HG03139 (cell line): ENCODE data around the gene ARMH1.
"Not testable (repeated sequence)": the region's sequence is repeated elsewhere in the genome, so short reads cannot be mapped to it uniquely, and the experiment has no call there.

ENCODE experiments used
- ATAC-seq: cut with Tn5 transposase; IDR thresholded peaks from one replicate; pipeline ENCODE4 v1.9.1; 2021; ENCODE audit not compliant: unreplicated experiment

Gene ARMH1

GRCh38 chr1:44664730-44665370 is 9.7 kb upstream of the ARMH1 start:
- ATAC-seq, result no peak

DNA sequence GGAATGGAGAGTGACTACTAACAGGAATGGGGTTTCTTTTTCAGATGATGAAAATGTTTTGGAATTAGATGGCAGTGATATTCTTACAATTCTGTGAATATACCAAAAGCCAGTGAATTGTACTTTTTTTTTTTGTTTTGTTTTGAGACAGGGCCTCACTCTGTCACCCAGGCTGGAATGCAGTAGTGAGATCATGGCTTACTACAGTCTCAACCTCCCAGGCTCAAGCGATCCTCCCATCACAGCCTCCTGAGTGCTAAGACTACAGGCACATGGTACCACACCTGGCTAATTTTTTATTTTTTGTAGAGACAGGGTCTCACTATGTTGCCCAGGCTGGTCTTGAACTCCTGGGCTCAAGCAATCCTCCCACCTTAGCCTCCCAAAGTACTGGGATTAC is 7.8 kb upstream of the ARMH1 start:
- not testable (repeated sequence) for ATAC-seq

DNA sequence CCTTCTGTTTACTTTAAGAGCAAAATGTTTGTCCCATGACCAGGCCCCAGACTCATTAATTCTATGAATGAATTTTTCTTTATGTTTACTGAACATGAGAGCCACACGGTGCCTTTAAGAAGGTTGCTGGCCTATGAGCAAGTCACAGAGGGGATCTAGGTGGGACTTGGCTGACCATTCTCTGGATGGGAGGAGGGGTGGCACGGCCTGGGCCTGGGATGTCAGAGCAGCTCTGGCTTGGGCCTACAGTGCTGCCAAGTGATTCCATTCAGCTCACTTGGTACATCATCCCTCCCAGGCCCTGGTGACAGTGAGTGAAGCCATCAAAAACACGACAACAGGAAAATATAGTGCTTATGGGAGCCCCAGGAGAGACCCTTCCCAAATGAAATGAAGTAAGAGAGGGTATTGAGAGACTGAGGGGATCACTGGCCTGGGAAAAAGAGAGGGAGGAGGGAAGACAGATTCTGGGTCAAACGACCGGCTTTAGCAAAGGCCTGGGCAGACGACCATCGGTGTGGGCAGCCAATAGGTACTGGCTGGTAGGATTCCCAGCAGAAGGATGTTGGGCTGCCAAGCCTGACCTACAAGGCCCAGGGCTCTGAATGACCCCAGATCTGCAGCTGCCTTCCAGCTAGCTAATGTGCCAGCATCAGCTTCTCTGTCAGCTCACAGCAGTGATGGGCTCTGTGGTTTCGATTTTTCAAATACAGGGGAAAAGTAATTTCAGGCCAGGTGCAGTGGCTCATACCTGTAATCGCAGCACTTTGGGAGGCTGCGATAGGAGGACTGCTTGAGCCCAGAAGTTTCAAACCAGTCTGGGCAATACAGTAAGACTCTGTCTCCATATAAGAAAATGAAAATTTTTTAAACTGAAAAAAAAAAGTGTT is 3.5 kb upstream of the ARMH1 start:
- no peak for ATAC-seq

- no peak for ATAC-seq
Measured at GRCh38 chr1:44672254-44672955, 2.1 kb upstream of the ARMH1 start.

GRCh38 chr1:44672961-44673674 is 1.4 kb upstream of the ARMH1 start:
- no peak for ATAC-seq

DNA sequence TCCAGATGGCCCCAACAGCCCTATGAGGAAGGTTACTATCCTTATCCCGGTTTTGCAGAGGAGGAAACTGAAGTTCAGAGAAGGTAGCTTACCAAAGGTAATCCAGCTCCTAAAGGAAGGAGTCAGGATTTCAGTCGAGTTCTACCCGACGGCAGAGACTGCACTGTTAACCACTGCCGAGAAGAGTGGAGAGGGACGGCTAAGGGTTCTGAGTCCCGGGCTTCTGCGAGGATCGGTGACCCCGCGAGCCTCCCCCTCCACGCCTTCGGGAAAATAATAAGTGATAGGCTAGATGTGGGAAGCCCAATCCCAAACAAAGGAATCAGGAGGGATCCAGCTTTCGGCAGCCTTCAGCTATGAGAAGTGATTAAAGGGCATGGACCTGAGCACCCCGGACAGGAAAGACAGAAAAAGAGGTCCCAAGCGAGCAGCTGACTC is 820 bp upstream of the ARMH1 start:
- ATAC-seq, result no peak

DNA sequence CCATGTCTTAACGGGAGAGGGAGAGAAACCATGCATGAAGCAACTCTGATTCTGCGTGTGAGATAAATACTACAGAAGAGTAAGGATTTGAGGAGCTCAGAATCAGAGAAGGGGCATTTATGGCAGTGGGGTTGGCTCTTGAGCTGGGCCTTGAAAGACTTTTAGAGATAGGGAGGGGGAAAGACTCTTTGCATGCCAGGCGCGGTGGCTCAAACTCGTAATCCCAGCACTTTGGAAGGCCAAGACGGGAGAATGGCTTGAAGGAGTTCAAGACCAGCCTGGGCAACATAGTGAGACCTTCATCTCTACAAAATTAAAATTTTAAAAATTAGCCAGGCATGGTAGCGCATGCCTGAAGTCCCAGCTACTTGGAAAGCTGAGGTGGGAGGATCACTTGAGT is 672 bp downstream of the ARMH1 start:
- ATAC-seq, result no peak

DNA sequence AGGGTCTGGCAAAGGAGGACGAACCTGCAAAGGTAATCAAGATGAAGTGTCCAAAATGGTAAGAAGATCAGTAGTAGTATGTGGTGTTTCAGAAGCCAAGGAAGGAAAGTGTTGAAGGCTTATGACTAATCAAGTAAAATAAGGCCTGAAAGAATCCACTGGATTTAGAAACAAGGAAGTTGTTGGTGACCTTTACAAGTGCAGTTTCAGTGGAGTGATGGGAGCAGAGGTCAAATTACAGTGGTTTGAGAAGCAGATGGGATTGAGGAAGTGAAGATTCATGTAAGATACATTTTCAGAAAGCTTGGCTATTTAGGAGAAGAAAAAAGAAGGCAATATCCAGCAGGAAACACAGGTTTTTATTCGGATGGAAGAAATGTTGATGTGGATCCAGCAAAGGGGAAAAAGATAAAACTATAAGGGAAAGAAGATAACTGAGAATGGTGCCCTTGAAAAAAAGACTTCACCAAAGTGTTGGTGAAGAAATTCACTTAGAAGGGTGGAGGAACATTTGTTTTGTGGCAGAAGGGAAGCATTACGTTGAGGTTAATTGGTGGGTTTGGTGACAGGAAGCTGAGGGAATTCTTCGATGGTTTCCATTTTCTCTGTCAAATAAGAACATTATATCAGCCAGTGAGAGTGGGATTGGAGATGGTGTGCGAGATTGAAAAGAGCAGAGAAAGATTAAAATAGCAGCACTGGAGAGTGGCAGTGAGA is 2.1 kb downstream of the ARMH1 start:
- ATAC-seq, result no peak

GRCh38 chr1:44677201-44677766 is 2.8 kb downstream of the ARMH1 start:
- no peak for ATAC-seq

DNA sequence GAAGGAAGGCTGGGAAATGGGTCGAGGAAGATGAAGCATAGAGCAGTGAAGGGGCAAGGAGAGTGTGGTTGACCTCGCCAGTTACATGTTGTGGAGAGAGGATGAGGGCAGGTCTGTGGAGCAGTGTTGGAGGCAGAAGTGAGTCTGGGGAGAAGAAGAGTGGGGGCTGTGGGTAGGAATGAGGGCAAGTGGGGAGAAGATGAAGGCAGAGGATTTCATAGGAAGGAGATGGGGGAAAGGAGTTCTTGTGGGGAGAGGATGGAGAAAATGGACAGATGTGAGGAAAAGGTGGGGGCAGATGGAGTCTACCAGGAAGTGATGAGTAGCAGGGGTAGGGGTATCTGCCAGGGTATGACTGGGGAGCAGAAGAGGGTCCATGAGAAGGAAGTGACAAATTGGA is 3.6 kb downstream of the ARMH1 start:
- no peak for ATAC-seq

GRCh38 chr1:44678626-44679025 is 4.1 kb downstream of the ARMH1 start:
- no peak for ATAC-seq

GRCh38 chr1:44679468-44679867 is 5.0 kb downstream of the ARMH1 start:
- ATAC-seq, result no peak

DNA sequence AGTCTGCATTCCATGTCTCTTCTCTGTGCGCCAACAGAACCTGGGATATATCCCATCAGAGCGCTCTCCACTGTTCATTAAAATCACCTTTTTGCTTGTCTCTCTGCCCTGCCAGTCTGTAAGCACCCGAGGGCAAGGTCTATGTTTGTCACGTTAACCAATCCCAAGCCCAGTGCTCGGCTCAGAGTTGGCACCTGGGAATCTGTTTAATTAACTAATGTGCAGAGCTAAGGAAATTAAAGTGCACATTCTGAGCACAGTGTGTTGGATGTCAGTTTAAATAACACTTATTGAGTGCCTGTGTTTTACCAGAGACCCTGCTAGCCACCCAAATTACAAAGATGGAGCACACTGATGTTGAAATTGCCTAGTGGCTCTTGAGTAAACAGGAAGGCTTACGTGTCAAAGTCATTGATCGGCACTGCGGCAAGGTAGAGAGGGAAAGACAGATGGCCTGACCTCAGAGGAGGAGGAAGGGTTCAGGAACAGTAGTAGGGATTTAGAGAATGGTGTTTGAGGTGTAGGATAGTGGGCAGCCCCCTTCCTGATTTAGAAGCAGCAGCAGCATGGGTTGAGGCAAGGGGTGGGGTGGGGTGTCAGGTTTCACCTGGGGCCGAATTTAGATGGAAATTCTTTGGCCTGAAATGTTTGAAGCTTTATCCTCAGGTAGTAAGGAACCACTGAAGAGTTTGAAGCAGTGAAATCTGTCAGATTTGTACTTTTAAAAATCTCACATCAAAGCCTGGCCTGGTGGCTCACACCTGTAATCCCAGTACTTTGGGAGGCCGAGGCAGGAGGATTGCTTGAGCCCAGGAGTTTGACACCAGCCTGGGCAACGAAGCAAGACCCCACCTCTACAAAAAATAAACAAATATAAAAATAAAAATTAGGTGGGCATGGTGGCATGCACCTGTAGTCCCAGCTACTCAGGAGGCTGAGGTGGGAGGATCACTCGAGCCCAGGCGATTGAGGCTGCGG is 7.7 kb downstream of the ARMH1 start:
- ATAC-seq, result no peak

DNA sequence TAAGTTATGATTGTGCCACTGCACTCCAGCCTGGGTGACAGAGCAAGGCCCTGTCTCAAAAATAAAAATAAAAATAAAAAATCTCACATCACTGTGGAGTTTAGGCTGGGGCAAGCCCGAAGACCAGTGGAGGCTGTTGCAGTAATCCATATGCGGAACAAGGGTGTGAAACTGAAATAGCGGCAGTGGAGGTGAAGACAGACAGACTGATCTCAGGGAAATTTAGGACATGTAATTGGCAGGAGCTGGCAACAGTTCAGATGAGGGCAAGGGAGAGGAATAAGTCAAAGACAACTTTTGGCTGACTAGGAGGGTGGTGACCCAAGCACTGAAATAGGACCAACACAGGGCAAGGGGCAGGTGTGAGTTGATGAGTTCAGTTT is 8.4 kb downstream of the ARMH1 start:
- no peak for ATAC-seq

DNA sequence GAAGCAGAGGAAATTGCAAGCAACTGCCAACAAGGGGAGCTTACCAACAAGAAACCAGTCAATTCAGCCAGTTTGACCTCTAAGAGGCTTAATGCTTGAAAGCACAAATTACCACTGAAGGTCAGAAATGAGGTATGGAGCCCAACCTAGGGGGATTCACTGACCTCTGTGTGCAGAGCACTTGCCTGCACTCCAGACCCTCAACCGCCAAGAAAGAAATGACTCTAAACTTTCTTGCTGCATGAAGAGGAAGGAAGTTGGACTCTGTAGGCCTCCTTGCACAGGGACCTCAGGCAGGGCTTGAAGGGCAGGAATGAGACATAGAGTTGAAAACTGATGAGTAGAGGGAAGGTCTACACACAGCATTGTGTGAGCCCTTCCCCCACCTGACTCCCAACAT is 10.0 kb downstream of the ARMH1 start:
- peak; percentile 71 for ATAC-seq

DNA sequence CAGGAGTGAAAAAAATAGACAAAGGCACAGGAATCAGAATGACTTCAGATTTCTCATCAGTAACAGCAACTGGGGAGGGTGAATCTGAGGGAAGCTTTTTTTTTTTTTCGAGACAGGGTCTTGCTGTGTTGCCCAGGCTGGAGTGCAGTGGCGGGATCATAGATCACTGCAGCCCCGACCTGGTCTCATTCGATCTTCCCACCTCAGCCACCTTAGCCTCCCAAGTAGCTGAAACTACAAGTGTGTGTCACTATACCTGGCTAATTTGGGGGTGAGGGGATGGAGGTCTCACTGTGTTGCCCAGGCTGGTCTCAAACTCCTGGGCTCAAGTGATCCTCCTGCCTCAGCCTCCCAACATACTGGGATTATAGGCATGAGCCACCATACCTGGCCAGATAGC is 10.7 kb downstream of the ARMH1 start:
- no peak for ATAC-seq

GRCh38 chr1:44685881-44686280 is 11.4 kb downstream of the ARMH1 start:
- ATAC-seq, result no peak

- ATAC-seq, result no peak
Measured at GRCh38 chr1:44688760-44689446, 14.4 kb downstream of the ARMH1 start.

- ATAC-seq, result no peak
Measured at GRCh38 chr1:44689447-44689765, 14.9 kb downstream of the ARMH1 start.
